ENCODE measurements around the gene LHFPL5. TPM values are rescaled to one million over a fixed set of nuclear protein-coding genes. Genes with fewer than 3 reads are reported as not detected.

The LHFPL5 gene
- total and polyA plus RNA-seq, 2 donors (not counting 1 experiment from before 2014, with no cell fraction given), result not detected

DNA sequence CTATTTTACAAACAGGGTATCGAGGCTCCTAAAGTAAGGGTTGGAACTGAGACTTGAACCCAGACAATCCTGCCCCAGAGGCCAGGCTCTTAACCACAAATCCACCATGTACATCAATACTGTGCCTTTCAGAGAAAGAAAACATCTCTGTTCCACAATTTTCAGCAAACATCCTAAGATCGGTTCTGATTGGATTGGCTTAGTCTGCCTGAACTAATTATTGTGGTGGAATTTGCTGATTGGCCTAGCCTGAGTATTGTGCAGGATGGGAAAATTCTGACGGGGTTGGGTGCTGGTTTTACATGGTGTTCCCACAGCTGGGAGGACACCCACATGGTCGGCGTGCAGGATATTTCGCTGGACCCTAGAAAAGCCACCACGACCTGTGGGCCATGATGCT is 24.4 kb upstream of the LHFPL5 start, which contains the start of gene CLPSL1:
TSS of gene CLPSL1 (plus strand) at position 301 of the 400 bp plus-strand sequence. CDS start at position 393, 92 bp downstream.
- Mint-ChIP-seq H3K9me3 (ENCODE audit: insufficient read depth) (no peaks in the 10 kb centered on the region), H3K27ac (no peak within 1 kb of the TSS), H3K4me3 (no peak within 1 kb of the TSS), H3K27me3 (peaks cover 27% of the 10 kb centered on the region), H3K4me1 (peaks cover 13% of the 10 kb centered on the region)
- ChIA-PET POLR2A (no interaction called here), CTCF (no interaction called here)
- H3K9me3 ChIP-seq (ENCODE audit: control extremely low read depth in 1 of 3, control insufficient read depth in 2 of 3, insufficient read depth in 1 of 3, low read length in 2 of 3), result no peaks in the 10 kb centered on the region
- DNase-seq (no peak), ATAC-seq (ENCODE audit: low read depth) (no peak)
- no peak within 1 kb of the TSS for H2AFZ ChIP-seq (ENCODE audit: insufficient read depth, low read depth, low read length, poor library complexity, severe bottlenecking)
- H3K4me3 ChIP-seq (ENCODE audit: control extremely low read depth in 1 of 5, extremely low read depth in 1 of 5, insufficient read depth in 1 of 5, low read depth in 2 of 5, low read length in 4 of 5), result no peak within 1 kb of the TSS
- no peak within 1 kb of the TSS for H3K27ac ChIP-seq (ENCODE audit: low read length in 2 of 2)
- TF ChIP-seq EZH2 (IDR thresholded peaks at IDR 0.05; ENCODE audit: borderline replicate concordance, insufficient read depth, low read depth, low read length, poor library complexity, severe bottlenecking), result no peak
- TF ChIP-seq CTCF (IDR thresholded peaks at IDR 0.05), result no peak
- no peaks in the 10 kb centered on the region for H3K79me2 ChIP-seq (ENCODE audit: control insufficient read depth, insufficient read depth, low read length)
- 100% methylated on average over 2 of the region's 7 CpGs for WGBS (ENCODE audit: insufficient coverage)
- H3K4me2 ChIP-seq (replicated peaks; ENCODE audit: low read depth, low read length, poor library complexity, severe bottlenecking), result no peak within 1 kb of the TSS
- no peak within 1 kb of the TSS for H3K9ac ChIP-seq (ENCODE audit: low read length)
- no peaks in the 10 kb centered on the region for H4K20me1 ChIP-seq (ENCODE audit: control insufficient read depth, insufficient read depth, low read length, poor library complexity, severe bottlenecking)
- H3K36me3 ChIP-seq (replicated peaks in 1 of 2; ENCODE audit: control extremely low read depth in 1 of 2, control insufficient read depth in 1 of 2, extremely low read depth in 1 of 2, insufficient read depth in 2 of 2, low read length in 1 of 2), result no peaks in the 10 kb centered on the region
- H3K4me1 ChIP-seq (ENCODE audit: control insufficient read depth in 2 of 2, insufficient read depth in 2 of 2, low read length in 2 of 2), result peaks cover 6 to 16% of the 10 kb centered on the region in 2 donors
- peaks cover 0 to 12% (median 0%) of the 10 kb centered on the region in 4 experiments for H3K27me3 ChIP-seq (replicated peaks in 1 of 4; ENCODE audit: control extremely low read depth in 1 of 4, control insufficient read depth in 3 of 4, insufficient read depth in 4 of 4, low read length in 3 of 4)
- intact Hi-C loops (cut with micrococcal nuclease), result no loop called here

DNA sequence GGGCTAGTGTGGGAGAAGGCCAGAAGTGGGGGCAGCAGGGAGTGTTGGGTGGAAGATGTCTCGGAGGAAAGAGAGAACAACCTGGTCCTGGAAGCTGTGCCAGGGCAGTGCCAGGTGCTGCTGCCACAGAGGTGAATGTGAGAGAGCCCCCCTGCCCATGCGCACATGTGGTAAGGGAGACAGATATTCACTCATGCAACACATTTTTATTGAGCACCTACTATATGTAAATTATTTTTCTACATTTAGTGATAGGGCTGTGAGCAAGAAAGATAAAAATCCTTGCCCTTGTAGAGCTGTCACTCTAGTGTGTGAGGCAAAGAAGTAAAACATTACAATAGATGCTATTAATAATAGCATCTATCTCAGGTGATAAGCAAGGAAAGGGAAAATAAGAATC is 23.9 kb upstream of the LHFPL5 start:
- Histone ChIP-seq H3K4me3 (ENCODE audit: control extremely low read depth in 1 of 5, extremely low read depth in 1 of 5, insufficient read depth in 1 of 5, low read depth in 2 of 5, low read length in 4 of 5) (no peak overlapping the region), H3K36me3 (replicated peaks in 1 of 2; ENCODE audit: control extremely low read depth in 1 of 2, control insufficient read depth in 1 of 2, extremely low read depth in 1 of 2, insufficient read depth in 2 of 2, low read length in 1 of 2) (no peaks in the 10 kb centered on the region), H3K79me2 (ENCODE audit: control insufficient read depth, insufficient read depth, low read length) (no peaks in the 10 kb centered on the region), H3K4me2 (replicated peaks; ENCODE audit: low read depth, low read length, poor library complexity, severe bottlenecking) (no peak overlapping the region), H3K9me3 (ENCODE audit: control extremely low read depth in 1 of 3, control insufficient read depth in 2 of 3, insufficient read depth in 1 of 3, low read length in 2 of 3) (no peaks in the 10 kb centered on the region), H4K20me1 (ENCODE audit: control insufficient read depth, insufficient read depth, low read length, poor library complexity, severe bottlenecking) (no peaks in the 10 kb centered on the region), H3K27me3 (replicated peaks in 1 of 4; ENCODE audit: control extremely low read depth in 1 of 4, control insufficient read depth in 3 of 4, insufficient read depth in 4 of 4, low read length in 3 of 4) (peaks cover 0 to 15% (median 2%) of the 10 kb centered on the region in 4 experiments), H2AFZ (ENCODE audit: insufficient read depth, low read depth, low read length, poor library complexity, severe bottlenecking) (no peak overlapping the region), H3K9ac (ENCODE audit: low read length) (no peak overlapping the region), H3K27ac (ENCODE audit: low read length in 2 of 2) (no peak overlapping the region), H3K4me1 (ENCODE audit: control insufficient read depth in 2 of 2, insufficient read depth in 2 of 2, low read length in 2 of 2) (peaks cover 6 to 11% of the 10 kb centered on the region in 2 donors)
- Mint-ChIP-seq H3K27ac (no peak overlapping the region), H3K4me3 (no peak overlapping the region), H3K4me1 (peaks cover 11% of the 10 kb centered on the region), H3K9me3 (ENCODE audit: insufficient read depth) (no peaks in the 10 kb centered on the region), H3K27me3 (peaks cover 29% of the 10 kb centered on the region)
- 71% methylated on average over 1 of the region's 2 CpGs for WGBS (ENCODE audit: insufficient coverage)
- POLR2A ChIA-PET, result interaction anchor here (0.6 kb wide), 1 partner anchor 403 kb away, joined by 4 read pairs; no protein-coding TSS in a partner anchor
- no peak for TF ChIP-seq EZH2 (IDR thresholded peaks at IDR 0.05; ENCODE audit: borderline replicate concordance, insufficient read depth, low read depth, low read length, poor library complexity, severe bottlenecking)
- no peak for TF ChIP-seq CTCF (IDR thresholded peaks at IDR 0.05)
- DNase-seq (no peak), ATAC-seq (ENCODE audit: low read depth) (no peak)
- CTCF ChIA-PET, result no interaction called here
- intact Hi-C loops (cut with micrococcal nuclease), result no loop called here

Measured in B cell (primary cell).